ENCODE measurements around the gene COPS7A.

COPS7A gene

DNA sequence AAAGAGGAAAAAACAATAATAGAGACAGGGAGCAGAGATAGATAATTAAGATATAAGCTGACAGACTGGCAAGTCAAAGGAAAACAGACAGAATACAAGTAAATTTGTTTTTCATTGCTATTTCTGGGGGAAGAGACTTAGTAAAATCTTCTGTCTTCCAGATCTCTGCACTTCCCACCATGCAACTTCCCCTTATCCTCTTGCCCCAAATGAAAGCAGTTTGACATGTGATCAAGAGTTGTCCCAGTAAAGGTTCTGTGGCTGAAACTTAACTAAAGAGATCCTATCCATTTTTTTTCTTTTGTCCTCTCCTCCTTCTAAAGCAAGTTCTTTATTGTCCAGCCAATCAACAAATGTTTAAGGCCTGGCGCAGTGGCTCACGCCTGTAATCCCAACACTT, 30.6 kb downstream of the COPS7A start:
- no peak for TF ChIP-seq TAF1 (IDR thresholded peaks at IDR 0.05; ENCODE audit: borderline replicate concordance, insufficient read depth, low read length)
- no peak for TF ChIP-seq SIN3A (IDR thresholded peaks at IDR 0.05; ENCODE audit: borderline replicate concordance, insufficient read depth, low read length)
- TF ChIP-seq, protein P1, sequence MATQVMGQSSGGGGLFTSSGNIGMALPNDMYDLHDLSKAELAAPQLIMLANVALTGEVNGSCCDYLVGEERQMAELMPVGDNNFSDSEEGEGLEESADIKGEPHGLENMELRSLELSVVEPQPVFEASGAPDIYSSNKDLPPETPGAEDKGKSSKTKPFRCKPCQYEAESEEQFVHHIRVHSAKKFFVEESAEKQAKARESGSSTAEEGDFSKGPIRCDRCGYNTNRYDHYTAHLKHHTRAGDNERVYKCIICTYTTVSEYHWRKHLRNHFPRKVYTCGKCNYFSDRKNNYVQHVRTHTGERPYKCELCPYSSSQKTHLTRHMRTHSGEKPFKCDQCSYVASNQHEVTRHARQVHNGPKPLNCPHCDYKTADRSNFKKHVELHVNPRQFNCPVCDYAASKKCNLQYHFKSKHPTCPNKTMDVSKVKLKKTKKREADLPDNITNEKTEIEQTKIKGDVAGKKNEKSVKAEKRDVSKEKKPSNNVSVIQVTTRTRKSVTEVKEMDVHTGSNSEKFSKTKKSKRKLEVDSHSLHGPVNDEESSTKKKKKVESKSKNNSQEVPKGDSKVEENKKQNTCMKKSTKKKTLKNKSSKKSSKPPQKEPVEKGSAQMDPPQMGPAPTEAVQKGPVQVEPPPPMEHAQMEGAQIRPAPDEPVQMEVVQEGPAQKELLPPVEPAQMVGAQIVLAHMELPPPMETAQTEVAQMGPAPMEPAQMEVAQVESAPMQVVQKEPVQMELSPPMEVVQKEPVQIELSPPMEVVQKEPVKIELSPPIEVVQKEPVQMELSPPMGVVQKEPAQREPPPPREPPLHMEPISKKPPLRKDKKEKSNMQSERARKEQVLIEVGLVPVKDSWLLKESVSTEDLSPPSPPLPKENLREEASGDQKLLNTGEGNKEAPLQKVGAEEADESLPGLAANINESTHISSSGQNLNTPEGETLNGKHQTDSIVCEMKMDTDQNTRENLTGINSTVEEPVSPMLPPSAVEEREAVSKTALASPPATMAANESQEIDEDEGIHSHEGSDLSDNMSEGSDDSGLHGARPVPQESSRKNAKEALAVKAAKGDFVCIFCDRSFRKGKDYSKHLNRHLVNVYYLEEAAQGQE (IDR thresholded peaks at IDR 0.05; ENCODE audit: insufficient read depth in 1 of 2, low read depth in 2 of 2, low read length in 2 of 2) = no peak
- TF ChIP-seq FOXP2 (optimal IDR thresholded peaks at IDR 0.05; ENCODE audit: borderline replicate concordance, extremely low read depth, extremely low read length, insufficient read depth) = no peak
- TF ChIP-seq POLR2AphosphoS5 (IDR thresholded peaks at IDR 0.05; ENCODE audit: low read depth, low read length) = no peak

DNA sequence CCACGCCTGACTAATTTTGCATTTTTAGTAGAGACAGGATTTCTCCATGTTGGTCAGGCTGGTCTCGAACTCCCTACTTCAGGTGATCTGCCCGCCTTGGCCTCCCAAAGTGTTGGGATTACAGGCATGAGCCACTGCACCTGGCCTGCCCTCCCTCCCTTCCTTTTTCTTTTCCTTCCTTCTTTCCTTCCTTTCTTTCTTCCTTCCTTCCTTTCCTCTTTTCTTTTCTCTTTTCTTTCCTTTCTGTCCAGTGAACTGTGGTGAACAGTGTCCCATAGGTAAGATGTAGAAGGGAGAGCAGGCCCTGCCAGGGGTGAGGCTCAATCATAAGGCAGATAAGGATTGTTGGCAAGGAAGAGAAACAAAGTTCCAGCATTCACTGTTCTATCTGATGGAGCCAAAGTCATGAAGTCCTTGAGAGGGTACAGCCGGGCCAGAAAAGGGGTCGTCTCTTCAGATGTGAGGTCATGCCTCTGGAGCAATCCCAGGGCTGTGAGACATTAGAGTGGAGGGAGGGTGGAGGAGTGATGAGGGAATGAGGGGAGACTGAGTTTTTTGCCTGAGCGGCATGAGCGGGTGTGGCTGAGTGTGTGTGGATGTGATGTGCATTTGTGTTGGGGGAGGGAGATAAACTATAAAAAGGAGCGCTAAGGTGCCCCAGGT, 33.3 kb downstream of the COPS7A start:
- no peak for TF ChIP-seq SIN3A (IDR thresholded peaks at IDR 0.05; ENCODE audit: borderline replicate concordance, insufficient read depth, low read length)
- TF ChIP-seq FOXP2 (optimal IDR thresholded peaks at IDR 0.05; ENCODE audit: borderline replicate concordance, extremely low read depth, extremely low read length, insufficient read depth) = no peak
- TF ChIP-seq POLR2AphosphoS5 (IDR thresholded peaks at IDR 0.05; ENCODE audit: low read depth, low read length) = no peak
- TF ChIP-seq, protein P1 (IDR thresholded peaks at IDR 0.05; ENCODE audit: insufficient read depth in 1 of 2, low read depth in 2 of 2, low read length in 2 of 2) = no peak
- TF ChIP-seq TAF1 (IDR thresholded peaks at IDR 0.05; ENCODE audit: borderline replicate concordance, insufficient read depth, low read length) = no peak

DNA sequence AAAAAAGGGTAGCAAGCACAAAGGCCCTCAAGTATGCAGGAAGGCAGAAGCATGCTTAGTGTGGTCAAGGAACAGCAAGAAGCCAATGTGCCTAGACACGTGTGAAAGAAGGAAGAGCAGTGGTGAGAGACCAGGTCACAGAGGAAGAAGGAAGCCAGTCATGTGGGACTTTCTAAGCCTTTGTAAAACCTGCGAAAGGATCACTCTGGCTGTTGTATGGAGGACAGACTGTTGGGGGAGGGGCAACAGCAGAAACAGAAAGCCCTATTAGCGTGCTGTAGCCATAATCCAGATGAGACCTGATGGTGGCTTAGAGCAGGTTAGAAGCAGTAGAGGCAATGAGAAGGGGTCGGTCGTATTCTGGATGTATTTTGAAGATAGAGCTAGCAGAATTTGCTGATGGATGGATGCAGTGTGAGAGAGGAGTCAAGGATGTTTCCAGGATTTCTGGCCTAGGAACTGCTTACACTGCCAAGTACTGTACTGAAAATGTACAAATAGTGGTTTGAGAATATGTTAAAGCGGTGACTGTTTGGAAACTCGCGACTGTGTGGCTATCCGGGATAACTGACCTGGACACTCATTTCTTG, 34.8 kb downstream of the COPS7A start:
- TF ChIP-seq TAF1 (IDR thresholded peaks at IDR 0.05; ENCODE audit: borderline replicate concordance, insufficient read depth, low read length) (no peak), POLR2AphosphoS5 (IDR thresholded peaks at IDR 0.05; ENCODE audit: low read depth, low read length) (no peak), FOXP2 (optimal IDR thresholded peaks at IDR 0.05; ENCODE audit: borderline replicate concordance, extremely low read depth, extremely low read length, insufficient read depth) (no peak), SIN3A (IDR thresholded peaks at IDR 0.05; ENCODE audit: borderline replicate concordance, insufficient read depth, low read length) (no peak)
- TF ChIP-seq, protein P1 (IDR thresholded peaks at IDR 0.05; ENCODE audit: insufficient read depth in 1 of 2, low read depth in 2 of 2, low read length in 2 of 2) = no peak

DNA sequence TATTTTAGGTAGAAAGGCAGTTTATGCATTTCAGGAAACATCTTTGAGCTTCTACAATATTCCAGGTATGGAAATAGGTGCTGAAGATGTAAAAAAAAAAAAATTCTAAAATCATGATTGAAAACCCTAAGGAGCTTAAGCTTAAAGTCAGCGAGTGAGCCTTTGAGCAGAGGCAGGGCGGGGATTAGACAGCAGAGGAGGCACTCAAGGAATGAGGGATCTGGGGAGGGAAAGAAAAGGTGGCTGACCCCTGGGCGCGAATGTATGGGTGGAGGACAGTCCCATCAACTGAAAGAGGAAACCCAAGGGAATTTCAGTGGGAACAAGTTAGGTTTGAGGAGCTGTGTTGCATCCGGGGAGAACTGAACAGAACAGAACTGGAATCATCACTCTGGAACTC, 35.9 kb downstream of the COPS7A start:
- TF ChIP-seq POLR2AphosphoS5 (IDR thresholded peaks at IDR 0.05; ENCODE audit: low read depth, low read length) (no peak), TAF1 (IDR thresholded peaks at IDR 0.05; ENCODE audit: borderline replicate concordance, insufficient read depth, low read length) (no peak), SIN3A (IDR thresholded peaks at IDR 0.05; ENCODE audit: borderline replicate concordance, insufficient read depth, low read length) (no peak), FOXP2 (optimal IDR thresholded peaks at IDR 0.05; ENCODE audit: borderline replicate concordance, extremely low read depth, extremely low read length, insufficient read depth) (no peak)
- TF ChIP-seq, protein P1 (IDR thresholded peaks at IDR 0.05; ENCODE audit: insufficient read depth in 1 of 2, low read depth in 2 of 2, low read length in 2 of 2) = no peak

Measured in PFSK-1 (cell line).